ENCODE data around the gene SP7.
"Not testable (repeated sequence)": the region's sequence is repeated elsewhere in the genome, so short reads cannot be mapped to it uniquely, and the experiment has no call there.

The SP7 gene

GRCh38 chr12:53346491-53346890 is 10.3 kb upstream of the SP7 start:
- DNase-seq (ENCODE audit: low read depth, low spot score) = no peak

- no peak for DNase-seq (ENCODE audit: low read depth, low spot score)
These were observed 9.5 kb upstream of the SP7 start for GRCh38 chr12:53345486-53346188.

GRCh38 chr12:53344824-53345485 is 8.8 kb upstream of the SP7 start:
- DNase-seq (ENCODE audit: low read depth, low spot score) = peak; percentile 45

GRCh38 chr12:53344487-53344823 is 8.3 kb upstream of the SP7 start:
- DNase-seq (ENCODE audit: low read depth, low spot score) = no peak

- no peak for DNase-seq (ENCODE audit: low read depth, low spot score)
These were observed 7.8 kb upstream of the SP7 start for GRCh38 chr12:53343969-53344368.

- DNase-seq (ENCODE audit: low read depth, low spot score) = no peak
These were observed 7.3 kb upstream of the SP7 start for GRCh38 chr12:53343449-53343848.

- DNase-seq (ENCODE audit: low read depth, low spot score) = no peak
These were observed 4.2 kb upstream of the SP7 start for GRCh38 chr12:53340398-53340797.

GRCh38 chr12:53338916-53339315 is 2.8 kb upstream of the SP7 start:
- DNase-seq (ENCODE audit: low read depth, low spot score) = no peak

- no peak for DNase-seq (ENCODE audit: low read depth, low spot score)
These were observed 1.9 kb upstream of the SP7 start for GRCh38 chr12:53338017-53338416.

- no peak for DNase-seq (ENCODE audit: low read depth, low spot score)
These were observed 1.3 kb downstream of the SP7 start for GRCh38 chr12:53334822-53335221.

- DNase-seq (ENCODE audit: low read depth, low spot score) = no peak
These were observed 2.3 kb downstream of the SP7 start for GRCh38 chr12:53333845-53334244.

- DNase-seq (ENCODE audit: low read depth, low spot score) = no peak
These were observed 2.9 kb downstream of the SP7 start for GRCh38 chr12:53333289-53333688.

GRCh38 chr12:53332744-53333143 is 3.4 kb downstream of the SP7 start:
- no peak for DNase-seq (ENCODE audit: low read depth, low spot score)

- DNase-seq (ENCODE audit: low read depth, low spot score) = not testable (repeated sequence)
These were observed 3.8 kb downstream of the SP7 start for GRCh38 chr12:53332339-53332738.

- no peak for DNase-seq (ENCODE audit: low read depth, low spot score)
These were observed 5.5 kb downstream of the SP7 start for GRCh38 chr12:53330671-53331070.

- no peak for DNase-seq (ENCODE audit: low read depth, low spot score)
These were observed 8.1 kb downstream of the SP7 start for GRCh38 chr12:53328043-53328435.

GRCh38 chr12:53327435-53328042 is 8.6 kb downstream of the SP7 start:
- no peak for DNase-seq (ENCODE audit: low read depth, low spot score)

GRCh38 chr12:53326460-53327185 is 9.5 kb downstream of the SP7 start:
- DNase-seq (ENCODE audit: low read depth, low spot score) = no peak

GRCh38 chr12:53325511-53326061 is 10.6 kb downstream of the SP7 start:
- no peak for DNase-seq (ENCODE audit: low read depth, low spot score)

GRCh38 chr12:53324779-53325510 is 11.2 kb downstream of the SP7 start:
- DNase-seq (ENCODE audit: low read depth, low spot score) = peak; percentile 61

- no peak for DNase-seq (ENCODE audit: low read depth, low spot score)
These were observed 11.9 kb downstream of the SP7 start for GRCh38 chr12:53324113-53324778.

All from activated naive CD8-positive, alpha-beta T cell treated with anti-CD3 and anti-CD28 coated beads, Interleukin-2, amount 50 U/mL, for 16 hours (primary cell).